Activated naive CD8-positive, alpha-beta T cell treated with anti-CD3 and anti-CD28 coated beads, Interleukin-2, amount 10 ng/mL, durations not matched to agents 7 days and 5 days (primary cell): ENCODE data around the gene ZSWIM1. TPM values are rescaled to one million over a fixed set of nuclear protein-coding genes. Genes with fewer than 3 reads are reported as not detected.
"Not testable (repeated sequence)": the region's sequence is repeated elsewhere in the genome, so short reads cannot be mapped to it uniquely, and the experiment has no call there.

ENCODE experiments used
- ATAC-seq: fragments of 150-1000 bp; cut with Tn5 transposase; one replicate; pipeline ENCODE4 v1.10.0; 2021; ENCODE audit warnings: low read depth, moderate library complexity
- POLR2A ChIA-PET: fragments of 350-600 bp; sonication (Branson Sonifier 250); formaldehyde crosslinking; loops from one replicate; lab custom pipeline; 2021; ENCODE audit warnings: antibody characterized with exemption; lab: Charles Lee
- DNase-seq: peaks from one replicate; pipeline ENCODE4 v3.0.0; 2021
- H3K27ac Mint-ChIP-seq: one replicate; pipeline ENCODE4 v1.8.0; 2022; ENCODE audit warnings: mild to moderate bottlenecking, mixed read lengths
- H3K27me3 Mint-ChIP-seq: one replicate; pipeline ENCODE4 v1.8.0; 2022; ENCODE audit warnings: mild to moderate bottlenecking, moderate library complexity, mixed read lengths
- H3K36me3 Mint-ChIP-seq: one replicate; pipeline ENCODE4 v1.8.0; 2021; ENCODE audit warnings: mild to moderate bottlenecking, mixed read lengths
- H3K4me1 Mint-ChIP-seq: one replicate; pipeline ENCODE4 v1.8.0; 2021; ENCODE audit warnings: mixed read lengths
- H3K4me3 Mint-ChIP-seq: one replicate; pipeline ENCODE4 v1.8.0; 2022; ENCODE audit warnings: mild to moderate bottlenecking, moderate library complexity, mixed read lengths
- H3K9me3 Mint-ChIP-seq: one replicate; pipeline ENCODE4 v1.8.0; 2021; ENCODE audit warnings: mixed read lengths
- total RNA-seq, 2 experiments: library from RNA; stranded (reverse); gene quantifications; one replicate each; pipeline ENCODE4 v1.2.3, GENCODE V29; 2021

ZSWIM1 gene
- total RNA-seq, 2 experiments from 2014 or later, result 12.2 to 13.0 TPM

GRCh38 chr20:45921337-45922189 lies 40.5 kb downstream of the ZSWIM1 start:
- H3K9me3 Mint-ChIP-seq, result no peaks in the 10 kb centered on the region

GRCh38 chr20:45924391-45925261 lies 43.6 kb downstream of the ZSWIM1 start:
- ATAC-seq (no peak), DNase-seq (no peak)
- H3K27me3 Mint-ChIP-seq, result peaks cover 26% of the 10 kb centered on the region
- no peak overlapping the region for H3K27ac Mint-ChIP-seq
- no peaks in the 10 kb centered on the region for H3K36me3 Mint-ChIP-seq
- no peak overlapping the region for H3K4me3 Mint-ChIP-seq
- POLR2A ChIA-PET, result interaction anchor here (0.9 to 2.4 kb wide), 2 partner anchors 10 to 34 kb away, joined by 3 to 17 read pairs; partner anchors contain the start of genes CTSA, NEURL2 and PCIF1
- no peaks in the 10 kb centered on the region for H3K4me1 Mint-ChIP-seq
- H3K9me3 Mint-ChIP-seq, result no peaks in the 10 kb centered on the region

More at GRCh38 chr20:45921337-45922189, 40.5 kb downstream of the ZSWIM1 start:
- Mint-ChIP-seq H3K27ac (no peak overlapping the region), H3K4me1 (no peaks in the 10 kb centered on the region), H3K4me3 (no peak overlapping the region), H3K36me3 (no peaks in the 10 kb centered on the region), H3K27me3 (peaks cover 33% of the 10 kb centered on the region)
- DNase-seq (no peak), ATAC-seq (no peak)
- POLR2A ChIA-PET, result interaction anchor here (1.2 kb wide), 1 partner anchor 12 kb away, joined by 3 read pairs; no protein-coding TSS in a partner anchor

- ATAC-seq (no peak), DNase-seq (no peak)
- no peaks in the 10 kb centered on the region for H3K36me3 Mint-ChIP-seq
- H3K9me3 Mint-ChIP-seq, result no peaks in the 10 kb centered on the region
- POLR2A ChIA-PET, result interaction anchor here (0.8 to 2.4 kb wide), 2 partner anchors 9 kb away, joined by 3 to 17 read pairs; partner anchors contain the start of gene PCIF1
- H3K27me3 Mint-ChIP-seq, result peaks cover 21% of the 10 kb centered on the region
- H3K4me3 Mint-ChIP-seq, result no peak overlapping the region
- no peak overlapping the region for H3K27ac Mint-ChIP-seq
- no peaks in the 10 kb centered on the region for H3K4me1 Mint-ChIP-seq
Observed at GRCh38 chr20:45925821-45926506, 44.9 kb downstream of the ZSWIM1 start.

GRCh38 chr20:45926731-45927070 lies 45.7 kb downstream of the ZSWIM1 start:
- Mint-ChIP-seq H3K4me1 (no peaks in the 10 kb centered on the region), H3K27ac (no peak overlapping the region), H3K9me3 (no peaks in the 10 kb centered on the region), H3K4me3 (no peak overlapping the region), H3K36me3 (no peaks in the 10 kb centered on the region), H3K27me3 (peaks cover 14% of the 10 kb centered on the region)
- ATAC-seq (no peak), DNase-seq (no peak)
- POLR2A ChIA-PET, result interaction anchor here (0.8 kb wide), 1 partner anchor 8 kb away, joined by 3 read pairs; no protein-coding TSS in a partner anchor

GRCh38 chr20:45927071-45927878 lies 46.2 kb downstream of the ZSWIM1 start:
- Mint-ChIP-seq H3K4me3 (no peak overlapping the region), H3K27me3 (peaks cover 11% of the 10 kb centered on the region), H3K36me3 (no peaks in the 10 kb centered on the region), H3K27ac (no peak overlapping the region), H3K9me3 (no peaks in the 10 kb centered on the region), H3K4me1 (no peaks in the 10 kb centered on the region)
- POLR2A ChIA-PET, result no interaction called here
- DNase-seq (no peak), ATAC-seq (no peak)

- H3K27me3 Mint-ChIP-seq, H3K9me3 Mint-ChIP-seq, H3K4me3 Mint-ChIP-seq, H3K36me3 Mint-ChIP-seq, DNase-seq, H3K4me1 Mint-ChIP-seq, ATAC-seq, POLR2A ChIA-PET, H3K27ac Mint-ChIP-seq: not testable (repeated sequence)
Observed at GRCh38 chr20:45931680-45932079, 50.7 kb downstream of the ZSWIM1 start.

- Mint-ChIP-seq H3K27ac (peak overlapping the region; percentile 98), H3K27me3 (no peaks in the 10 kb centered on the region), H3K4me1 (peaks cover 17% of the 10 kb centered on the region), H3K36me3 (peaks cover 10% of the 10 kb centered on the region), H3K9me3 (no peaks in the 10 kb centered on the region), H3K4me3 (peak overlapping the region; percentile 94)
- ATAC-seq, result peak; percentile 28
- peak; percentile 69 for DNase-seq
- POLR2A ChIA-PET, result interaction anchor here (0.6 to 5.6 kb wide), 21 partner anchors 9 to 155 kb away, joined by 3 to 93 read pairs (median 15); partner anchors contain the start of genes ACOT8, CTSA, DNTTIP1 and NEURL2
Observed at GRCh38 chr20:45933266-45934045, 52.4 kb downstream of the ZSWIM1 start.

- no peaks in the 10 kb centered on the region for H3K9me3 Mint-ChIP-seq
- ATAC-seq (peak; percentile 17), DNase-seq (no peak)
- H3K27ac Mint-ChIP-seq, result peak overlapping the region; percentile 98
- POLR2A ChIA-PET, result interaction anchor here (0.6 to 5.6 kb wide), 28 partner anchors 10 to 154 kb away, joined by 3 to 93 read pairs (median 4); partner anchors contain the start of genes ACOT8, CTSA, DNTTIP1 and NEURL2
- H3K36me3 Mint-ChIP-seq, result peaks cover 11% of the 10 kb centered on the region
- H3K4me1 Mint-ChIP-seq, result peaks cover 18% of the 10 kb centered on the region
- H3K4me3 Mint-ChIP-seq, result peak overlapping the region; percentile 94
- H3K27me3 Mint-ChIP-seq, result no peaks in the 10 kb centered on the region
Observed at GRCh38 chr20:45934046-45934585, 53.1 kb downstream of the ZSWIM1 start.

Other genes with a start within 250 kb of the ZSWIM1 start
- not detected for gene WFDC9, start 249.9 kb upstream of the ZSWIM1 start, total RNA-seq
- not detected for gene WFDC11, start 211.0 kb upstream of the ZSWIM1 start, total RNA-seq
- not detected for gene WFDC13, start 179.2 kb upstream of the ZSWIM1 start, total RNA-seq
- not detected for gene WFDC10B, start 176.2 kb upstream of the ZSWIM1 start, total RNA-seq
- not detected for gene SPINT4, start 158.9 kb upstream of the ZSWIM1 start, total RNA-seq
- not detected for gene WFDC3, start 89.3 kb upstream of the ZSWIM1 start, total RNA-seq
- 10 to 100 TPM; 29.0 to 30.9 TPM for gene DNTTIP1, start 89.3 kb upstream of the ZSWIM1 start, total RNA-seq
- 100 to 1,000 TPM; 153 to 154 TPM for gene UBE2C, start 68.6 kb upstream of the ZSWIM1 start, total RNA-seq
- gene TNNC2, start 53.9 kb upstream of the ZSWIM1 start, total RNA-seq, result not detected
- 1 to 10 TPM; 2.0 to 2.5 TPM for gene SNX21, start 47.4 kb upstream of the ZSWIM1 start, total RNA-seq
- gene ACOT8, start 23.8 kb upstream of the ZSWIM1 start, total RNA-seq, result 10 to 100 TPM; 35.4 to 38.6 TPM
- 1 to 10 TPM; 5.3 to 5.7 TPM for gene ZSWIM3, start 23.6 kb upstream of the ZSWIM1 start, total RNA-seq
- 1 to 10 TPM; 1.7 to 2.0 TPM for gene SPATA25, start 6.4 kb downstream of the ZSWIM1 start, total RNA-seq
- 1 to 10 TPM; 3.9 to 5.3 TPM for gene NEURL2, start 10.0 kb downstream of the ZSWIM1 start, total RNA-seq
- gene CTSA, start 10.1 kb downstream of the ZSWIM1 start, total RNA-seq, result 10 to 100 TPM; 76.9 to 83.4 TPM
- gene PLTP, start 30.9 kb downstream of the ZSWIM1 start, total RNA-seq, result 1 to 10 TPM; 2.2 to 2.9 TPM
- 10 to 100 TPM; 54.5 to 58.3 TPM for gene PCIF1, start 53.5 kb downstream of the ZSWIM1 start, total RNA-seq
- 10 to 100 TPM; 43.3 to 43.7 TPM for gene ZNF335, start 91.0 kb downstream of the ZSWIM1 start, total RNA-seq
- 10 to 100 TPM; 18.4 to 21.8 TPM for gene MMP9, start 127.7 kb downstream of the ZSWIM1 start, total RNA-seq
- 1 to 10 TPM; 1.6 to 1.9 TPM for gene SLC12A5, start 148.0 kb downstream of the ZSWIM1 start, total RNA-seq
- 10 to 100 TPM; 27.8 to 32.8 TPM for gene NCOA5, start 208.7 kb downstream of the ZSWIM1 start, total RNA-seq
- gene CD40, start 237.1 kb downstream of the ZSWIM1 start, total RNA-seq, result 1 to 10 TPM; 3.0 to 3.1 TPM